Measurements from ENCODE around the gene KRT81. TPM values are rescaled to one million over a fixed set of nuclear protein-coding genes. Genes with fewer than 3 reads are reported as not detected.
"Not testable (repeated sequence)": the region's sequence is repeated elsewhere in the genome, so short reads cannot be mapped to it uniquely, and the experiment has no call there.

KRT81 gene
- total RNA-seq, 1 experiment from 2014 or later: 3.3 TPM

DNA sequence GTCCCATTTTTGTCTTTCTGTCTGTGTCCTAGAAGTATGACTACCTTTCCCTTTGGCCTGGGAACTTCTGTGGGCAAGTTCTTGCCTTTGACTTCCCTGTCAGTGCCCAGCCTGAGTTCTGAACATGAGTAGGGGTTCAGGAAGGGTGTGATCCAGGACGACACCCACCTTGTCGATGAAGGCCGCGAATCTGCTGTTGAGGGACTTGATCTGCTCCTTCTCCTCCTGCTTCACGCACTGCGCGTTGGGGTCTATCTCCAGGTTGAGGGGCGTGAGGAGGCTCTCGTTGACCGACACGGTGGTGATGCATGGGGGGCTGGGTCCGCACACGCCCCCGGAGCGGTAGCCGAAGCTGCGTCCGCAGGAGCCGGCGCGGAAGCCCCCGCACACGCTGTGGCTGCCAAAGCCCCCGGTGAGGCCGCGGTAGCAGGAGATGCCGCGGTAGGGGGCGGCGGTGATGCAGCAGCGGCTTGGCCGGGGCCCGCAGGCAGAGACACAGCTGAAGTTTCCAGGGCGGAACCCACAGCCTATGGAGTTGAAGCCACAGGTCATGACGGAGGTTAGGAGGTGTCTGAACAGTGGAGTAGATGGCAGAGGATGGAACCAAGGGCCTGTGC is 29.6 kb upstream of the KRT81 start, which contains the start of gene KRT83:
Gene KRT83, minus strand, starts transcription at position 615 of the 617 bp plus-strand sequence. Its CDS starts 63 bp downstream, at position 552.
- DNase-seq (ENCODE audit: low read depth): no peak
- in situ Hi-C loops (cut with HindIII; ENCODE audit: low pct_unique_long_range_greater_than_20kb, low sequenced_read_pairs): no loop called here

DNA sequence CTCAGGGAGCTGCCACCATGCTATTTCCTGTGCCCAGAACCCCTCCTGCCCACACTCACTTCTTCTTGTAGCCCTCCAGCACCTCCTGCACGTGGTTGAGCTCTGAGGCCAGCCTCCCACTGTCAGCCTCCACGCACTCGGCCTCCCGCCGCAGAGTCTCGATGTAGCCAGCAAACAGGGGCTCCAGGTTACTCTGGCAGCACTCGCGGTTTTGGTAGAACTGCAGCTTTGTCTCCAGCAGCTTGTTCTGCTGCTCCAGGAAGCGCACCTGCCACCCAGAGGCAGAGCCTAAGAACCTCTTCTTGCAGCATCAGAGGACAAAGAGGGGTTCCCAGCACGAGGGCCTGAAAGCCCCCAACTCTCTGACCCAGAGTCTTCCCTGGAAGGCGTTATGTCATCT is 27.8 kb upstream of the KRT81 start:
- DNase-seq (ENCODE audit: low read depth): no peak
- in situ Hi-C loops (cut with HindIII; ENCODE audit: low pct_unique_long_range_greater_than_20kb, low sequenced_read_pairs): no loop called here

DNA sequence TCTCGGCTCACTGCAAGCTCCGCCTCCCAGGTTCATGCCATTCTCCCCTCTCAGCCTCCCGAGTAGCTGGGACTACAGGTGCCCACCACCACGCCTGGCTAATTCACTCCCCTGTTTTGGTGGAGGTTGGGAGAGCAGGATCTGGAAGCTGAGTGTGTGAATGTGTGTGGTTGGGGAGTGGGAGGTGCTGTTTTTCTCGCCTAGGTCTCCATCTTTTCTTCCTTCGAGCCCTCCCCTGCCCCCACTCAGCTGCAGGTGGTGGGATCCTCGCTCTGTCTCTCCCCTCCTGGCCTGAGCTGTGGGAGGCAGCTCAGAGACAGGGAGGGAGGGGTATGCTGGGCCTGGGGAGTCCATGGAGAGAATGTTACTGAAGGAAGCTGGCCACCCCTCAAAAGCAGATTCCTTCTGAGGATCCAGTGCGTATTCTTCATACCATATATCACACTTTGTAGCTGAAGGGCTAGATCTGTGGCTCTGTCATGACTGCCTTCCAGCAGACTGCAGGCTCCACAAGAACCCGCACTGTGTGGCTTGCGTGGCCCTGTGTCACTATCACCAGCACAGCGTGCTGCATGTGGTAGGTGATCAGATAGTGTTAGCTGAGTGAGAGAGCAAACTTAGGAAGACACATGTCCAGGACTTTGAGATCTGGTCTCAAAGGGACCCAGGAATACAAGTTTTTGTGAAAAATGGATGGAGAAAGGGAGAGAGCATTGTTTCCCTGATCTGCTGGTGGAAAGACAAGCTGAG is 27.1 kb upstream of the KRT81 start:
- in situ Hi-C loops (cut with HindIII; ENCODE audit: low pct_unique_long_range_greater_than_20kb, low sequenced_read_pairs): no loop called here
- no peak for DNase-seq (ENCODE audit: low read depth)

DNA sequence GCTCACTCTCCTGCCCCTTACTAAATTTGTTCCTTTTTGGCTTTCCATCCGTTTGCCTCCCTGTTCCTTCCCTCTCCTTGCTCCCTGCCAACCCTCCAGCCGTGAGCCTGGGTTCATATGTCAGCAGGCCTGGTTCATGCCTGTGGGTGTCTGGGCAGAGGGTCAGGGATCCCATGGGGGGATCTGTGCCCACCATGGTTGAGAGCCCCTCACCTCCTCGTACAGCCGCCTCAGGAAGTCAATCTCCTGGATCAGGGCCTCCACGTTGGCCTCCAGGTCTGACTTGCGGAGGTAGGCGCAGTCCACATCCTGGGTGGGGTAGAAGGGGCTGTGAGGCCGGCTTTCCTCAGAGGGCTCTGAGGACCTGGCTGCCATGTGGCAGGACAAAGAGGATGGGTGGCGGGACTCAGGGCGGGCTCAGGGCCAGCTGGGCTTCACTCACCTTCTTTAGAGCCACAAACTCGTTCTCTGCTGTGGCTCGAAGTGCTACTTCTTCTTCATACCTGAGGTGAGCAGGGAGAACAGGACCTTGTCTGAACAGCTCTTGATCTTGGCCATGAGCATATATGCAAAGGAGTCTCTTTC is 26.2 kb upstream of the KRT81 start:
- in situ Hi-C loops (cut with HindIII; ENCODE audit: low pct_unique_long_range_greater_than_20kb, low sequenced_read_pairs): no loop called here
- no peak for DNase-seq (ENCODE audit: low read depth)

DNA sequence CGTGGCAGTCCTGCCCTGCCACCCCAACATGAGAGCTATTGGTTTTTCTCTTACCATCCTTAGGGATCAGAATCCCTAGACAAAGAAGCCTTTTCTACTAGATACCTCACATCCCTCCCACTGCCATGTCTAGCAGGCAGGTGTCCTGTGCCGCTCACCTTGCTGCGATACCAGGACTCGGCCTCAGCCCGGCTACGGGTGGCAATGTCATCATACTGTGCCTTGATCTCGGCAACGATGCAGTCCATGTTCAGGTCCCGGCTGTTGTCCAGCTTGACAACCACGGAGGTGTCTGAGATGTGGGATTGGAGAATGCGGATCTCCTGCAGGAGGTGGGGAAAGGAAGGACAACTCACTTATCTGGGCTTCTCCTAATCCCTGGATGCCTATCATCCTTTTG is 25.4 kb upstream of the KRT81 start:
- in situ Hi-C loops (cut with HindIII; ENCODE audit: low pct_unique_long_range_greater_than_20kb, low sequenced_read_pairs): no loop called here
- DNase-seq (ENCODE audit: low read depth): no peak

DNA sequence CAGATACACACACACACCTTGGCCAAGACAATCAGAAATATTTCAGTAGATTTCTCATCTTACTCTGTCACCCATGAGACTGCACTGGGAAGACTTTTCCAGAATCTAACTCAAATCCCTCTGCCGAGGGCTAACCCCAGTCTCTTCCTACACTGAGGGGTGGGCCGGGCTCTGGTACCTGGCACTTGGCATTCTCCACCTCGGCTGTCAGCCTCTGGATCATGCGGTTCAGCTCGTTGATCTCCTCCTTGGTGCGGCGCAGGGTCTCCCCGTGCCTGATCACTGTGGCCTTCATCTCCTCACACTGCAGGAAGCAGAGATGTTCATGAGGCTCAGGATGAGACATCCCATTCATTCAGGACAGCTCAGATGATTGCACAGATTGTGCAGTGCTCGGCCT is 25.0 kb upstream of the KRT81 start:
- in situ Hi-C loops (cut with HindIII; ENCODE audit: low pct_unique_long_range_greater_than_20kb, low sequenced_read_pairs): no loop called here

DNA sequence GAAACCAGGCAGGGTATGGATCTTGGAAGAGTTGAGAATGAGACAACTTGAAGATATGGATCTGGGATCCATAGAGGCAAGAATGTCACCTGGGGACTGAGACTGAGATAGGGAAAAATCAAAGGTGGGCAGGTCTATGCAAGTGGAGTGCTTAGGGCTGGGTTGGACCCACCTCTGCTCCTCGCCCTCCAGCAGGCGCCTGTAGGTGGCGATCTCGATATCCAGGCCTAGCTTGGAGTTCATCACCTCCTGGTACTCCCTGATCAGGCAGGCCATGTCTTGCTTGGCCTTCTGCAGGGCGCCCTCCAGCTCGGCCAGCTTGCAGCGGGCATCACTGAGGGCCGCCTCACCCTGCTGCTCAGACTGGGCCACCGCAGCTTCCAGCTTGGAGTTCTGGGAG is 24.4 kb upstream of the KRT81 start:
- DNase-seq (ENCODE audit: low read depth); in situ Hi-C loops (cut with HindIII; ENCODE audit: low pct_unique_long_range_greater_than_20kb, low sequenced_read_pairs): not testable (repeated sequence)

More for the DNA sequence above, 25.0 kb upstream of the KRT81 start:
- DNase-seq (ENCODE audit: low read depth): no peak

DNA sequence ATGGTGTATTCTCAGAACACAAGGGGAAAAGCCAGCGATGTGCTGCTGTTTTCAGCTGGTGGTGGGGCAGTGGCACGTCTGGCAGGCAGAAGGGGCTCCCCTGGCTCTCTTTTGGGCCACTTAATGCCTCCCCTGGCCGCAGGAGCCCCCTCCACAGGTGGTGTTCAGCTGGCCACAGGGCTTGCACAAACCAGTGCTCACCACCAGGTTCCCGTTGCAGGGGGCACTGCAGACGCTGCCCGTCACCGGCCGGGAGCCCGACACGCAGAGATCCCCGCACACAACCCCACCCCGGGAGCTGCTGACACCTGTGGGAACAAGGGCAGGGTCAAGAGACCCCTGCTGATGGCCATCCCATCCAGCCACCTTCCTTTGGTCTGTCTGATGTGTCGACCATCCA is 23.2 kb upstream of the KRT81 start:
- no peak for DNase-seq (ENCODE audit: low read depth)
- in situ Hi-C loops (cut with HindIII; ENCODE audit: low pct_unique_long_range_greater_than_20kb, low sequenced_read_pairs): no loop called here

DNA sequence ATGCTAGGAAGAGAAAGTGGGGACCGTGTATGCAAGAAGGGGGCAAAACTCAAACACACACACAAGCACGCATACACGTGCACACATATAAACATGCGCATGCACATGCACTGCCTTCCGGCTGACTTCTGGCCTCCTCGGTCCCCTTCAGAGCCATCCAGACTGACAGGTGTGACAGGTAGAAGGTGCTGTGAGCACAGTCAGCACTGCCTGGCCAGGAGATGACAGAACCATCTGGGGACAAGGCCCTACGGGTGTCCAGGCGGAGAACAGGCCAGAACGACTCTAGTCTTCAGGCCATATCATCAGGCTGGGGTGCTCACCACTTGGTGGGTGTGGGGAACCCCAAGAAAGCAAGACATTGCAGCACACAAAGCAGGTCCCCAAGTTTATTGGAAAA is 22.6 kb upstream of the KRT81 start:
- in situ Hi-C loops (cut with HindIII; ENCODE audit: low pct_unique_long_range_greater_than_20kb, low sequenced_read_pairs): no loop called here
- no peak for DNase-seq (ENCODE audit: low read depth)

DNA sequence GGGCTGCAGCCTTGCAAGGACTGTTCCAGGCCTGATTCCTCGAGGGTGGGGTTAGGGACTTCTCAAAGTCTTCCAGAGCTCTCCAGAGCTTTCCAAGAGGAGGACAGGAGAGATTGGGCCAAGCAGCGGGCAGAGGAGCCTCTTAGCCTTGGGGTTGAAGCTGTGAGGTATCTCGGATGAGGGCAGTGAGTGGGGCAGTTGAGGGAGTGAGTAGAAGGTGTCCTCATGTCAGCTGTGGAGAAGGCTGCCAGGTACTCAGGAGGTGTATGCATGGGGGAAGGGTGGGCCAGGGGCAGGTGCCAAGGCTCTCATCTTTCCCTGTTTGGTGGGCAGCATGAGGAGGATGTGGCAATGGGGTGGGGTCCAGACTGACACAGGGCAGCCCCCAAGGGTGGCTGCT is 22.1 kb upstream of the KRT81 start:
- no peak for DNase-seq (ENCODE audit: low read depth)
- in situ Hi-C loops (cut with HindIII; ENCODE audit: low pct_unique_long_range_greater_than_20kb, low sequenced_read_pairs): no loop called here

DNA sequence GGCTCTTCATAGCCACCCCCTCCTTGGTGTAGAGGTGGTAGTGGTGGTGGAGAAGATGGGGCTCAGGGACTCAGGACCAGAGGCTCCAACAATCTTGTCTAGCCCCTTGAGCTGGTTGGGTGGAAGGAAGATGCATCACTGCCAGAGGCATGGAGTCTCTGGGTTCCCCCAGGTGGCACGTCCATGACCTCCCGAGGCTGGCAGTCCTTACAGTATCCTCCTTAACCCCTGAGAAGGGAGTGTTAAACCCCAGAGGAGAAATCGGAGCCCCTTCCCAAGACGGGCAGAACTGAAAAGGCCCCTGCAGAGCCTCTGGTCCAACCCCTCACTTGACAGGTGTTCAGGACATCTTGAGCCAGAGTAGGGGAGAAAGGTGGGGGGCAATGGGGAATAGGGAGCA is 20.8 kb upstream of the KRT81 start:
- no peak for DNase-seq (ENCODE audit: low read depth)
- in situ Hi-C loops (cut with HindIII; ENCODE audit: low pct_unique_long_range_greater_than_20kb, low sequenced_read_pairs): no loop called here

DNA sequence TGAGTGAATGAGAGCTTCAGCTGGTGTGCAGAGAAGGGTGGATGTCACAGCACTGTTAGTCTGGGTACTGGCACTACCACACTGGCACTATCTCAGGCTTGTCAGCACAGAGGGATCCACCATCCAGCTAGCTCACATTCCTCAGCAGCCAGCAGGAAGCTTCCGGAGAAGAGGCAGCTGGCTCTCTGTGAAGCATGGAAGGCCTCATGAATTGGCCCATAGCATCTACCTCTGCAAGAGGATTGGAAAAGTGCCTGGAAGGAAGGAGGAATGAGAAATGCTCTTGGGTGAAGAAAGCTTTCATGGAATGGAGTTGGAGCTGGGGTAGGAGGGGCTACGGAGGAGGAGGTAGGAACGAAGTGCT is 19.9 kb upstream of the KRT81 start:
- in situ Hi-C loops (cut with HindIII; ENCODE audit: low pct_unique_long_range_greater_than_20kb, low sequenced_read_pairs): no loop called here
- DNase-seq (ENCODE audit: low read depth): no peak

DNA sequence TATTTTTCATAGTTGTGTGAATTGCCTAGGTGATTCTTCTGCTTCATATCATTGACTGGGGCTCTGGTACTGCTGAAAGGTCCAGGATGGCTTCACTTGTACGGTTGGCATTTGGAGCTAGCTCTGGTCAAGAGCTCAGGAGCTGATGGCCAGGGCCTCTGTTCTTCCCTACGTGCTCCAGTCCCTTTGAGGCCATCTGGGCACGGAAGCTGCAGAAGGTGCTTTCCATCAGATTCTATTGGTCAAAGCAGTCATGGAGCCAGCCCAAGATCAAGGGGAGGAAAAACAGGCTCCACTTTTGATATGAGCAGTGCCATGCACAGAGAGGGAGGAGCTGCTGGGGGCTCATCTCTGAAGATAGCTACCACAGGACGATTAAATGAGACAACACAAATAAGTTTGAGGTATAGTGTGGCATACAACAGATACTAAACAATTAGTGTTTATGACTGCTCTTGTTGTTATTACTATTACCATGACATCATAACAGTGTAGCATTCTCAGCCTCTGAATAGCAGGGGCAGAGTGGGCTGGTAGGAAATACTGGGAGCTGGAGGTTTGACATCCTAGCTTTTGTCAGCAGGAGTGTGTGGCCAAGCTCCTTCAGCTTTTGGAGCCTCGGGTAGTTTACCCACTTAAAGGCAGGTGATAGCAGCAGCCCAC is 19.4 kb upstream of the KRT81 start:
- DNase-seq (ENCODE audit: low read depth): no peak
- in situ Hi-C loops (cut with HindIII; ENCODE audit: low pct_unique_long_range_greater_than_20kb, low sequenced_read_pairs): no loop called here

DNA sequence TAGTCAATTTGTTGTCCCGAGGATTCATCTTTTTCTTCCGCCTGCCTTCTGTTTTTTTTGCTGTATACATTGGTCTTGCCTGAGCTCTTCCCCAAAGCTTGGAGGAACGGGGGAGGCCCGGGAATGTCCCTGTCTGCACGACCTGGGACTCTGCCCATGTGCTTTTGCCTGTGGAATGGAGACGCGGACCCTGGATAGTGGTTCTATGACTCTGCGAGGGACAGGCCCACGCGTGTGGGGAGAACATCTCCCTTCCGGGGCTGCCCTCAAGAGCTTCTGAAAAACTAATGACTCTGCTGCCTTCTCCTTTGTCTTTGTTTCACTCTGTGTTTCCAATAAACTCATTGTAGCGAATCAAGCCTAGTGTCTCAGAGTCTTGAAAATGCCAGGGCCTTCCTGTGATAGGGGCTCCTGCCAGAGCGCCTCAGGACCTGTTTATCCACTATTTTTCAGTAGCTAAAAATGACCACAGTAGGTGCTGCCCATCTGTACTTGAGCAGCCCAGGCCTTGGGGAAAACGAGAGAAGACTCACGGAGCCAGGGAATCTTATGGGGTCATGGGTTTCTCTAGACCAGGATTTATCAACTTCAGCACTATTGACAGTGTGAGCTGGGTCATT is 17.6 kb upstream of the KRT81 start:
- in situ Hi-C loops (cut with HindIII; ENCODE audit: low pct_unique_long_range_greater_than_20kb, low sequenced_read_pairs): no loop called here
- no peak for DNase-seq (ENCODE audit: low read depth)

DNA sequence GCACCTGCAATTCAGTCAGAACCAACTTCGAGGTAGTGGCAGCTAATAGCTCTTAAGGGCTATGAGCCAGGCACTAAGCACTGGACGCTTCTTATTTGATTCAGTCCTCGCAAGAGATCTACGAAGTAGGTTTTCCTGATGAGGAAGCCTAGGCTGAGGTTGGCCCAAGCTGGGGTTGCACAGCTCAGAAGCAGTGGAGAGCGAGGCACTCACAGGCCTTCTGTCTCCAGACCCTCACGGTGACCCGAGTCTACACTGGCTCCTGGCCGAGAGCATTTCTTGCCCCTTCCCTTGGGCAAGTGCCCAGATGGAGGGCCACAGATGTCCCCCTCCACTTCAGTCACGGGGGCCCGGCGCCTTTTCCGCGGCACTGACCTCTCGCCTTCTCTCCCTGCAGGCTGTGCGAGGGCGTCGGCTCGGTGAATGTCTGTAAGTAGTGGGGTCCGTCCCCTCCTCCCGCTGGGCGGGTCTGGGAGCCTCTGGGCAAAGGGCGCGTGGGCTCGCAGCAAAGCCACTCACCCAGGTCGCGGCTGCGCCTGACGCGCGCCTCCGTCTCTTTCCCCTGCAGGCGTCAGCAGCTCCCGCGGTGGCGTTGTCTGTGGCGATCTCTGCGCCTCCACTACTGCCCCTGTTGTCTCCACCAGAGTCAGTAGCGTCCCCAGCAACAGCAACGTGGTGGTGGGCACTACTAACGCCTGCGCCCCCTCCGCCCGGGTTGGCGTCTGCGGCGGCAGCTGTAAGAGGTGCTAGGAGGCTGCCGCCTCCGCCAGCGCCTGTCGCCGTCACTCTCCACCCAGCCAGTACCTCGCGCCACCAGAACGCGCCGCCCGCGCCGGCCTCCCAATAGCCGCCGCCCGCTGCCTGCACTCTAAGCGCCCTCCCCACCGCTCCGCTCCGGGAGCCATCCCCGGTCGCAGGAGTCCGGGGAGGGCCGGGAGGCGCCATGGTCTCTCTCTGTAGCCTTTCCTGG is 16.8 kb upstream of the KRT81 start:
- in situ Hi-C loops (cut with HindIII; ENCODE audit: low pct_unique_long_range_greater_than_20kb, low sequenced_read_pairs): no loop called here
- no peak for DNase-seq (ENCODE audit: low read depth)

DNA sequence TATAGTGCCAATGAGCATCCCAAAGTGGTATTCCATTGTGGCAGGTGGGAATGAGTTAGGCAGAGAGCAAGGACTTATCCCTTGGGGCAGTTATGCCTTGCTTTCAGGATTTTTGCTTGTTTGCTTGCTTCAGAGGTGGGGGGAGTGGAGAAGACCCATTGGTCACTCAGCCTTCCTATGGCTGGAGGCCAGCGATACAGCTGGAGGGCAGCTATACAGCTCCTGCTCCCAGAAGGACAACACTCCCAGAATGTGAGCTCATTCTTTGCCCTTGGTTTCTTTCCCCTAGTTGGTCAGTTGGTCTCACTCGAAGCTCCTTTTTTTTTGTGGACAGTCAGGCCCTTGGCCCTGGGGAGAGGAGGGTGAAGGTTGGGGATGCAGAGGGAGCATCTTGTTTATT is 15.4 kb upstream of the KRT81 start:
- in situ Hi-C loops (cut with HindIII; ENCODE audit: low pct_unique_long_range_greater_than_20kb, low sequenced_read_pairs): no loop called here
- no peak for DNase-seq (ENCODE audit: low read depth)

DNA sequence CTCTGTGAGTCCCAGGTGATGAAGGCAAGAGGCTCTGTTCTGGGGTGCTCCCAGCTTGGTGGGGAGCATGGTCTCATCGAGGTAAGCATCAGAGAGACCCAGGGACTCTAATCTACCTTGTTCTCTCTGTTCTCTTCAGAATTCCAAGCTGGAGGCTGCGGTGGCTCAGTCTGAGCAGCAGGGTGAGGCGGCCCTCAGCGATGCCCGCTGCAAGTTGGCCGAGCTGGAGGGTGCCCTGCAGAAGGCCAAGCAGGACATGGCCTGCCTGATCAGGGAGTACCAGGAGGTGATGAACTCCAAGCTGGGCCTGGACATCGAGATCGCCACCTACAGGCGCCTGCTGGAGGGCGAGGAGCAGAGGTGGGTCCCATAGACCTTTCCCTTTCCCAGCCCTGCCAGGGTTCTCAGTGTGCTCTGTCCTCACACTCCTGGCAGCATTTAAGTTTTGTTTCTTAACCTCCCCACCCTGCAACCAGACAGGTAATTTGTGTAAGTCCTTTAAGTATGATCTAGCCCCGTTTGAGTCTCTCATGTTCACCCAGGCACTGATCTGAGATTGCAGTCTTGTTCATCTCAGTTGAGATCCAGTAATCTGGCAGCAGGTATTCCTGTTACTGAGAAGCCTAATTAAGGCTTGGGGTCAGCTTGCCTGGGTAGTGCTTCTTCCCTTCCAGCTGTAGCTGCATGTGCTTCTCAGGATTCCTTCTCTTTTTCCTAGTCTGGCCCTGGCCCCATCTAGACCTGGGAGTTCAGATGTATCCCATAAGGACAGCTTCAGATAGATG is 14.8 kb upstream of the KRT81 start:
- in situ Hi-C loops (cut with HindIII; ENCODE audit: low pct_unique_long_range_greater_than_20kb, low sequenced_read_pairs): no loop called here
- DNase-seq (ENCODE audit: low read depth): no peak

All from Caki2 (cell line).